GM18873 (cell line): ENCODE results near the gene USP13.

ENCODE experiments used
- ATAC-seq: cut with Tn5 transposase; IDR thresholded peaks from one replicate; pipeline ENCODE4 v1.9.1; 2021; ENCODE audit warnings: mild to moderate bottlenecking, moderate library complexity, moderate number of reproducible peaks; ENCODE audit not compliant: unreplicated experiment, low FRiP score

The USP13 gene

DNA sequence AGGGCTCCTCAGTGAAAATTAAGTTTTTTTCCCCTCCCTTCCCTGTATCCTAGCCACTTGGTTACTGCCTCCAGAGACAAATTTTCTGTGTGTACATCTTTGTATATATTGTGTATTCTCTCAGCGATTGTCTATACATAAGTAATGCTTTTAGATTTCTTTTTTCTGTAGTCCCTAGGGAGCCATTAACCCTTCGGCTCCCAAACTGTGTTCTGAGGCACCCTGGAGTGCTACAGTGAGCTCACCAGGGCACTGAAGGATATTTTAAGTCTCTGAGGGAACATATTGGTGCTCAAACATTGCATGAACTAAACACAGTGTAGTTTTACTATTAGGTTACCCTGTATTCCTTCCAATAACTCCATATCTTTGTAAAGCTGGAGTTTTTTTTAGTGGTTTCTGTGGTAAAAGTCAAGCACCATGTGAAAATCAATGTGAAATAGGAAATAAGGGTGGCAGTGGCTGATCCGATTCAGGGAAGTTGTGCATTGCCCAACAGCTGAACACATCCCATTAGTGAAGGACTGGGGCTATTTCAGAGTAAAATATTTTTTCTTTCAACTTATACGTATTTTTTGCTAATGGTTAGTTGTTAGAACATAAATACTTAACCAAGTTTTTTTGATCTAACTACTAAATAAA is 43.0 kb downstream of the USP13 start:
- no peak for ATAC-seq

GRCh38 chr3:179697736-179698332 is 45.0 kb downstream of the USP13 start:
- ATAC-seq = no peak

GRCh38 chr3:179700716-179701115 is 47.9 kb downstream of the USP13 start:
- no peak for ATAC-seq

GRCh38 chr3:179701176-179701827 is 48.5 kb downstream of the USP13 start:
- ATAC-seq = no peak

DNA sequence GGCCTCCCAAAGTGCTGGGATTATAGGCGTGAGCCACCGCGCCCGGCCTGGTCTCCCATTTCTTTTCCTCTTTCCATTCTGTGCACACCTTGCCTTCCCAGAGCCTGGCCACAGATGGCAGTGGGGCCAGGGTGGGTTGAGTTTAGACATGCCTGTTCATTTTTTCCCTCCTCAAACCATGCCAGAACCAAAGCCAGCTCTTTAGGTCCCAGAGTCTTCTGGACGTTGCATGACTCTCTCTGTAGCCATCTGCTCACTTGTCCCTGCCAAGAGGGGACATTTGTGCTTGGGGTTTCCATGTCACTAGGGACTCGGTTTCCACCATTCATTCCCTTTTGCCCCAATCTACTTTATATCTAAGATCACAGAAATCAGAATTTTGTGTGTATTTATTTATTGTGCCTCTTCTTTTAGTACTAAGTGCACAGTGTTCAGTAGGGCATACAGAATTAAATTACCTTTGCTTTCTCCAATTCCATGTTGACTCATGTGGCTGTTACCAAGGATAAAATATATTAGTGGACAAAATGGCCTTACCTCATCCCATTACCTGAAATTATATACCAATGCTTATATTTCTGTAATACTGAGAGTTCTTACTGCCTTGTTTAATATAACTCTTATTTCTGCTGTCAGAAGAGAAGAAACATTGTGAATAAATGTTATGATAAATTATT is 49.6 kb downstream of the USP13 start:
- no peak for ATAC-seq

- ATAC-seq = no peak
Measured at GRCh38 chr3:179703816-179704215, 51.0 kb downstream of the USP13 start.

- no peak for ATAC-seq
Measured at GRCh38 chr3:179706233-179706632, 53.4 kb downstream of the USP13 start.

DNA sequence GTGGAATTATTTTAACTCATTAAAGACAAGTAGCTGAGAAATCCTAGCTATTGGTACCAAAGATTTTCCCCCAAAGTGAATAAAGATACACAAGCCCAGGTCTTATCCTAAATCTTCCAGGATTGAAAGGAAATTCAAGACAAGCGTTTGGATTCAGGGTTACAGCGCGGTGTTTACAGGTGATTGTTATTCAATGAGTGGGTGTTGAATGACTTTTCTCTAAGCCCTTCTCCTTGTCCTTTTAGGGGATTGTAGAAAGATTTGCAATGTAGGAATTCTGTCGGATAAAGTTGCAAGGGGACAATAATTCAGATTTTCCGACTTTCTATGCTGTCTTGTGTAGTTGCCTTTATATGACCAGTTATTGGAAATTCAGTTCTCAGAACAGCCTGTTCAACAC is 57.2 kb downstream of the USP13 start:
- no peak for ATAC-seq

DNA sequence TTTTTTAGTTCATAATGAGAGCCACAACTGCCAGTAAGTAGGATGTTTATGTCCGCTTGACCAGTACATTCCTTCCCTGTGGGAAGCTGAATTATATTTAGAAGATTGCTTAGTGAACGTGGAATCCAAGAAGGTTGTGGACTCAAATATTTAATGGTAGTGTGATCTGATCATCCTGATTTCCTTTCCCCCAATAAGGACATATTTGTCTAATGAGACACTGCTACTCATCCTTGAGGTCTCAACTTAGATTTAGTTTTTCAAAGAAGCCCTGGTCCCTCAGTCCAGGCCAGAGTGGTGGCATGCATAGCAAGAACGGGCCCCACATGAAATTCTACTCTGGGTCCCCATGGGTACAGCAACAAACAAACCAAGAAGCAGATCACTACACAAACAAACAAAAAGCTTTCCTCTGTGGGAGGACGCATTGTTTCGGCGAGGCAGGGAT is 60.8 kb downstream of the USP13 start:
- no peak for ATAC-seq

GRCh38 chr3:179715582-179715981 is 62.7 kb downstream of the USP13 start:
- no peak for ATAC-seq

DNA sequence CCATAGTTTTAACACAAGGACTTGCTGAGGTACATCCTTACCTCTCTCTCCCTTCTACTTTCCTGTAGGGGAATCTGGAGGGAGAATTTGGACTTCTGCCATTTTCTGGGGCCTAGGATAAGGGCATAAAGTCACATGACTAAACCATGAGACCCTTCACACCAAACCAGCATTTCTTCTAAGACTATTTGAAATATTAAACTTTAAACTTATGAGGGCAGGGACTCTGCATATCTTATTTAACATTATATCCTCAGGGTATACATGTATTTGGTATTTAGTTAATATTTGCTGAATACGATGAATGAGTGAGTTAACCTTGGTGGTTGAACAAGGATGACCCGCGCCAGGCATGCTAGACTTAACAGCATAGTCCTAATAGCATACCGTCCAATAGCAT is 63.4 kb downstream of the USP13 start:
- ATAC-seq = no peak

GRCh38 chr3:179716811-179717210 is 64.0 kb downstream of the USP13 start:
- ATAC-seq = no peak

DNA sequence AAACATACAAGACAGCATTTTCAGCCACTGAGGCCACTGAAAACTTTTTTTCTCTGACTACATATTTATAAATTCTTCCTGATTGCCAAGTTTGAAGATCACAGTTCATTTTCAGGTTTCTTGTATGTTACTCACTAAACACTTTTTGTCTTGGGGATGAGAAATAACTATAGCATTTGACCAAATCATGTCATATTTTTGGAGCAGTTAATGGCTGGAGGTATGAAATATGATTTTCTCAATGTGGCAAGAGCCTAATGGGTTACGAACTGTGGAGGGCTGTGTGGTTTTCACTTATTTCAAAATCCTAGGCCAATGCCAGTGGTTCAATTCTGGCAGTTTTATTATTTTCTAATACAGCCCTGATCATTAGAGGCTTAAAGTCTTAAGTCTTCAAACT is 64.4 kb downstream of the USP13 start:
- ATAC-seq = no peak

GRCh38 chr3:179719048-179719734 is 66.4 kb downstream of the USP13 start:
- ATAC-seq = no peak

DNA sequence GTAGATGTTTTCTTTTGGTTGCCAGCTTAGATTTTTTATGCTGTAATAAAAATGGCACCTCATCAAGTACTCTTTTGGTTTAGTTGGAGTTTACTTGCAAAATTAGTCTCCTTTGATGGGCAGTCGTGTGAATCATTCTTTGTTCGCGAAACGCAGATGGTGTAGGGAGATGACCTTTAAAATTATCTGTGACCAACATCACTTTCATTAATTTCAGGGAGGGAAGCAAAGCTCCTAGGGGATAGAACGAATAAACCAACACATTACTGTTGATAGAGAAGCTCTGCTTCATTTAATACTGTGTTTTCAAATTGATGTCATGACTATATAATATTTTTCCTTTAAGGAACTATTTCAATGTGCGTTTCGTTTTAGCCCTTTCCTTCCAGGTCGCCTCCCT is 67.4 kb downstream of the USP13 start:
- ATAC-seq = no peak

- no peak for ATAC-seq
Measured at GRCh38 chr3:179723617-179724016, 70.8 kb downstream of the USP13 start.

- no peak for ATAC-seq
Measured at GRCh38 chr3:179726075-179726699, 73.3 kb downstream of the USP13 start.

DNA sequence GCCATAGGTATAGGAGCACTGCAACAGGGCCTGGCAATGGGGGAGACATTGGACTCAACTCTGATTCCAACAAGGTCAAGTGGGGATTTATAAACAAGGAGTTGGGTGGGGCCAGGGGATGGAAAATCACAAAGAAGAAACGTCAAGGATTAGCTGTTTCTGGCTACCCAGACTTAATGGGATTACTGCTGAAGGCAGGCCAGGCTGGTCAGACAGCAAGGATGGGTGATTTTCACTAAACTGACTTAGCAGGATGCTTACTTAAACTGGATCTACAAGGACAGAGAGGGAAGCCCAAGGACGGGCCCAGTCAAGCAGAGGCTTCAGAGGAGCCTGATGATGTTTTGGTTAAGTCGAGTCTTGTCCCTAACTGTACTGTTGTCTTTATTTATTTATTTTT is 76.2 kb downstream of the USP13 start:
- no peak for ATAC-seq

- no peak for ATAC-seq
Measured at GRCh38 chr3:179729981-179730380, 77.1 kb downstream of the USP13 start.

- no peak for ATAC-seq
Measured at GRCh38 chr3:179730506-179730905, 77.7 kb downstream of the USP13 start.
